K562 (cell line): ENCODE data around the gene ARL5C. TPM values are rescaled to one million over a fixed set of nuclear protein-coding genes. Genes with fewer than 3 reads are reported as not detected.

Experiments used
- ATAC-seq: fragments of 200-7000 bp; cut with Tn5 transposase; 3 replicates; pipeline ENCODE4 v1.9.1; 2020; ENCODE audit warnings: moderate library complexity
- BruUV-seq: library from RNA; stranded (reverse); fragments of 400-500 nt; replicated peaks from 2 replicates; lab custom pipeline; 2021; lab: Mats Ljungman, UMichigan
- CTCF ChIA-PET: fragments of 300-600 bp; formaldehyde crosslinking; extraction: SDS; loops from one replicate; lab custom pipeline; 2021; ENCODE audit warnings: low intra/inter-chr PET ratio; lab: Yijun Ruan, JAX
- POLR2A ChIA-PET: fragments of 300-600, 350-650 bp; sonication (Branson Sonifier 250); formaldehyde crosslinking; extraction: SDS; loops from one replicate; lab custom pipeline; 2021; ENCODE audit warnings: antibody characterized with exemption, inconsistent platforms; lab: Yijun Ruan, JAX
- DNase-seq, 4 experiments: peaks; one replicate each; pipeline versions ENCODE4 v3.0.0 to v3.0.0-alpha.2; 2011 to 2018; ENCODE audit warnings: low spot score in 3 of 4, mixed read lengths in 3 of 4; ENCODE audit errors: extremely low read depth in 1 of 4
- FAIRE-seq: peaks from 2 replicates; lab custom pipeline; 2011; peaks lifted over from hg19 to GRCh38; lab: Jason Lieb, UNC
- H2AFZ ChIP-seq: 2 replicates; pipeline ENCODE4 v1.6.0; 2011; ENCODE audit warnings: low read depth, low read length, control low read depth, inconsistent platforms
- H3K27ac ChIP-seq: fragments of 200-600 bp; 3 replicates; pipeline ENCODE4 v1.8.0; 2011; ENCODE audit warnings: low read depth, mild to moderate bottlenecking, control low read depth, inconsistent platforms, low read length, moderate library complexity, mixed read lengths; ENCODE audit errors: extremely low read depth
- H3K27me3 ChIP-seq, 2 experiments: fragments of 300-600 bp in 1 of 2; 2 replicates in 1 of 2; 3 replicates in 1 of 2; pipeline versions ENCODE4 v1.6.0 to v1.8.0; 2011; ENCODE audit warnings: inconsistent platforms in 2 of 2, low read length in 2 of 2, mild to moderate bottlenecking in 1 of 2, mixed read lengths in 1 of 2, moderate library complexity in 1 of 2; ENCODE audit not compliant: control insufficient read depth in 2 of 2, insufficient read depth in 2 of 2
- H3K36me3 ChIP-seq: fragments of 300-600 bp; 3 replicates; pipeline ENCODE4 v1.8.0; 2011; ENCODE audit warnings: mild to moderate bottlenecking, low read length, inconsistent platforms; ENCODE audit not compliant: control insufficient read depth, insufficient read depth
- H3K4me1 ChIP-seq, 2 experiments: fragments of 200-600 bp in 1 of 2; replicated peaks in 1 of 2; 2 replicates in 1 of 2; 3 replicates in 1 of 2; pipeline versions ENCODE4 v1.5.1 to v1.8.0; 2011; ENCODE audit warnings: inconsistent platforms in 2 of 2, low read length in 2 of 2, mild to moderate bottlenecking in 1 of 2, mixed read lengths in 1 of 2, moderate library complexity in 1 of 2; ENCODE audit not compliant: control insufficient read depth in 2 of 2, insufficient read depth in 2 of 2
- H3K4me2 ChIP-seq: 2 replicates; pipeline ENCODE4 v1.6.1; 2011; ENCODE audit warnings: low read length, control low read depth, inconsistent platforms, mixed read lengths; ENCODE audit not compliant: insufficient read depth
- H3K4me3 ChIP-seq: fragments of 200-600 bp; sonication (generic), shearing (Covaris generic); 2 replicates; pipeline ENCODE4 v1.5.1; 2016; ENCODE audit warnings: control low read depth, inconsistent platforms
- H3K79me2 ChIP-seq: fragments of 200-600 bp; 3 replicates; pipeline ENCODE4 v1.8.0; 2011; ENCODE audit warnings: low read length, inconsistent platforms; ENCODE audit not compliant: control insufficient read depth, insufficient read depth
- H3K9ac ChIP-seq, 2 experiments: 2 replicates each; pipeline versions ENCODE4 v1.6.0 to v1.6.1; 2011; ENCODE audit warnings: low read depth in 2 of 2, low read length in 2 of 2, control low read depth in 1 of 2, inconsistent platforms in 1 of 2, mild to moderate bottlenecking in 1 of 2, mixed read lengths in 1 of 2; ENCODE audit not compliant: insufficient read depth in 1 of 2
- H3K9me1 ChIP-seq: one replicate; pipeline ENCODE4 v1.6.0; 2011; ENCODE audit warnings: inconsistent platforms, mild to moderate bottlenecking, low read length, moderate library complexity; ENCODE audit not compliant: control insufficient read depth, insufficient read depth
- H3K9me3 ChIP-seq: replicated peaks from 2 replicates; pipeline ENCODE4 v1.5.1; 2011; ENCODE audit warnings: low read depth, low read length, inconsistent platforms; ENCODE audit not compliant: control insufficient read depth, insufficient read depth
- H4K20me1 ChIP-seq: replicated peaks from 2 replicates; pipeline ENCODE4 v1.6.1; 2011; ENCODE audit warnings: low read length, inconsistent platforms, mixed read lengths; ENCODE audit not compliant: control insufficient read depth, insufficient read depth
- BMI1 ChIP-seq: fragments of 150-350 bp; IDR thresholded peaks from 2 replicates; pipeline ENCODE4 v1.6.1; 2014; ENCODE audit warnings: low read length
- CREB5 ChIP-seq: fragments of 250-450 bp; sonication (Bioruptor Pico); IDR thresholded peaks from 2 replicates; pipeline ENCODE4 v1.5.0; 2020; ENCODE audit warnings: mild to moderate bottlenecking
- GATAD2B ChIP-seq: fragments of 450-650 bp; IDR thresholded peaks from 2 replicates; pipeline ENCODE4 v1.6.1; 2017; ENCODE audit warnings: mild to moderate bottlenecking, borderline replicate concordance
- GTF2F1 ChIP-seq: IDR thresholded peaks from 2 replicates; pipeline ENCODE4 v1.6.1; 2011; ENCODE audit warnings: low read depth, low read length, improper control_type of control experiment
- MGA ChIP-seq: fragments of 450-650 bp; IDR thresholded peaks from 2 replicates; pipeline ENCODE4 v1.6.1; 2016; ENCODE audit warnings: mild to moderate bottlenecking, moderate library complexity
- TAL1 ChIP-seq: fragments of 450-650 bp; IDR thresholded peaks from 2 replicates; pipeline ENCODE4 v1.6.1; 2016; ENCODE audit warnings: mild to moderate bottlenecking
- USF2 ChIP-seq: sonication (generic); formaldehyde crosslinking; IDR thresholded peaks from 2 replicates; pipeline ENCODE4 v1.5.0; 2020; ENCODE audit warnings: missing genetic modification reagents
- WGBS: fragments of 100-300 bp; shearing (Covaris generic); methylation state at CpG from one replicate; pipeline ENCODE4 v1.1.6; 2016; ENCODE audit warnings: low coverage, mixed read lengths; ENCODE audit not compliant: insufficient coverage; ENCODE audit errors: missing lambda C conversion rate; 5-methylcytosine and 5-hydroxymethylcytosine counted together
- in situ Hi-C: fragments of 300-500 bp; cut with MboI; formaldehyde crosslinking; loops from 4 replicates; pipeline ENCODE4 v1.15.0; 2018; ENCODE audit warnings: inconsistent platforms, mixed read lengths
- intact Hi-C: fragments of 100-400 bp; cut with micrococcal nuclease; formaldehyde crosslinking; loops from 2 replicates; pipeline ENCODE4 v1.14.2; 2022
- polyA plus RNA-seq, 8 experiments: library from polyadenylated mRNA; depleted of rRNA in 4 of 8; stranded (reverse) in 5 of 8; unstranded in 3 of 8; fragments of >200 nt; fragmentation: Nextera tagmentation in 2 of 8; fragmentation: Illumina TruSeq in 1 of 8; extraction: Ambion mirVana in 2 of 8; extraction: Trizol in 1 of 8; gene quantifications; 2 replicates each; pipeline versions ENCODE4 v1.2.1 to v1.2.3, GENCODE V29; 2011 to 2014; ENCODE audit warnings: inconsistent platforms in 1 of 8, missing spikeins in 1 of 8
- total RNA-seq, 7 experiments: library from RNA; depleted of rRNA in 6 of 7; stranded (reverse); fragments of >200 nt in 6 of 7; fragmentation: Illumina TruSeq in 2 of 7; extraction: Trizol in 2 of 7; gene quantifications; 2 replicates each; pipeline versions ENCODE4 v1.2.1 to v1.2.3, GENCODE V29; 2011 to 2021; ENCODE audit warnings: low replicate concordance in 1 of 7
- TF ChIP-seq, protein P1 (sequence below): sonication (generic); formaldehyde crosslinking; IDR thresholded peaks from 2 replicates; pipeline ENCODE4 v1.8.0; 2022; ENCODE audit warnings: missing genetic modification reagents, mild to moderate bottlenecking, borderline replicate concordance

Gene ARL5C
- total and polyA plus RNA-seq, 9 of the 15 experiments (the other 6 are each of a cell fraction or from before 2014, with no cell fraction given) = not detected

GRCh38 chr17:39114723-39115122 lies 51.2 kb downstream of the ARL5C start:
- ChIA-PET CTCF (no interaction called here), POLR2A (interaction anchor here (0.8 to 1.4 kb wide), 5 partner anchors 10 to 47 kb away, joined by 3 to 4 read pairs (median 3); no protein-coding TSS in a partner anchor)
- Histone ChIP-seq H3K79me2 (no peaks in the 10 kb centered on the region), H3K4me2 (peak overlapping the region; percentile 60), H2AFZ (peak overlapping the region; percentile 76; the same call in 1 of the 2 replicates), H3K9me3 (no peaks in the 10 kb centered on the region), H4K20me1 (no peaks in the 10 kb centered on the region), H3K27ac (no peak overlapping the region), H3K4me3 (no peak overlapping the region), H3K36me3 (no peaks in the 10 kb centered on the region), H3K9ac (no peak overlapping the region; a peak in 1 of 4 replicates), H3K27me3 (peaks cover 25 to 66% of the 10 kb centered on the region in 2 experiments), H3K4me1 (peaks cover 6 to 8% of the 10 kb centered on the region in 2 experiments; a peak in 3 of 5 replicates), H3K9me1 (no peaks in the 10 kb centered on the region)
- in situ Hi-C loops = no loop called here
- ATAC-seq (no peak; the same call in 2 of the 3 replicates), FAIRE-seq (no peak), DNase-seq (no peak)
- 40% methylated on average over 14 of the region's 14 CpGs for WGBS
- intact Hi-C loops = no loop called here
- TF ChIP-seq USF2 (peak; percentile 26; the same call in 1 of the 2 replicates), BMI1 (no peak), GTF2F1 (no peak), MGA (0 out of 2 replicates have a peak, but pooled peaks have one; percentile 15), CREB5 (CRISPR knock-in tag) (no peak), TAL1 (no peak), GATAD2B (no peak)
- TF ChIP-seq, protein P1, sequence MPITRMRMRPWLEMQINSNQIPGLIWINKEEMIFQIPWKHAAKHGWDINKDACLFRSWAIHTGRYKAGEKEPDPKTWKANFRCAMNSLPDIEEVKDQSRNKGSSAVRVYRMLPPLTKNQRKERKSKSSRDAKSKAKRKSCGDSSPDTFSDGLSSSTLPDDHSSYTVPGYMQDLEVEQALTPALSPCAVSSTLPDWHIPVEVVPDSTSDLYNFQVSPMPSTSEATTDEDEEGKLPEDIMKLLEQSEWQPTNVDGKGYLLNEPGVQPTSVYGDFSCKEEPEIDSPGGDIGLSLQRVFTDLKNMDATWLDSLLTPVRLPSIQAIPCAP (CRISPR knock-in tag) = no peak
- BruUV-seq = no TSS peak
